GM10248 (cell line): Measurements from ENCODE around the gene PCDH9.

ENCODE experiments used
- CTCF ChIA-PET: fragments of 300-600 bp; sonication (Branson Sonifier 250); formaldehyde crosslinking; extraction: SDS; loops from one replicate; lab custom pipeline; 2021; ENCODE audit warnings: antibody characterized with exemption; lab: Yijun Ruan, JAX
- POLR2A ChIA-PET: fragments of 350-650 bp; sonication (Branson Sonifier 250); formaldehyde crosslinking; extraction: SDS; loops from one replicate; lab custom pipeline; 2020; ENCODE audit warnings: antibody characterized with exemption; lab: Yijun Ruan, JAX
- DNase-seq: peaks from one replicate; pipeline ENCODE4 v3.0.0; 2012; ENCODE audit errors: extremely low spot score
- TF ChIP-seq, protein P1 (sequence below): IDR thresholded peaks from 2 replicates; pipeline ENCODE4 v1.5.1; 2012; ENCODE audit warnings: mild to moderate bottlenecking, low read depth; ENCODE audit errors: extremely low read depth, missing control alignments, control extremely low read depth

Gene PCDH9

GRCh38 chr13:66358564-66358963 is 871.6 kb downstream of the PCDH9 start:
- CTCF ChIA-PET, result interaction anchor here (2.1 kb wide), 1 partner anchor 8 kb away, joined by 5 read pairs; no protein-coding TSS in a partner anchor
- no peak for DNase-seq
- TF ChIP-seq, protein P1, sequence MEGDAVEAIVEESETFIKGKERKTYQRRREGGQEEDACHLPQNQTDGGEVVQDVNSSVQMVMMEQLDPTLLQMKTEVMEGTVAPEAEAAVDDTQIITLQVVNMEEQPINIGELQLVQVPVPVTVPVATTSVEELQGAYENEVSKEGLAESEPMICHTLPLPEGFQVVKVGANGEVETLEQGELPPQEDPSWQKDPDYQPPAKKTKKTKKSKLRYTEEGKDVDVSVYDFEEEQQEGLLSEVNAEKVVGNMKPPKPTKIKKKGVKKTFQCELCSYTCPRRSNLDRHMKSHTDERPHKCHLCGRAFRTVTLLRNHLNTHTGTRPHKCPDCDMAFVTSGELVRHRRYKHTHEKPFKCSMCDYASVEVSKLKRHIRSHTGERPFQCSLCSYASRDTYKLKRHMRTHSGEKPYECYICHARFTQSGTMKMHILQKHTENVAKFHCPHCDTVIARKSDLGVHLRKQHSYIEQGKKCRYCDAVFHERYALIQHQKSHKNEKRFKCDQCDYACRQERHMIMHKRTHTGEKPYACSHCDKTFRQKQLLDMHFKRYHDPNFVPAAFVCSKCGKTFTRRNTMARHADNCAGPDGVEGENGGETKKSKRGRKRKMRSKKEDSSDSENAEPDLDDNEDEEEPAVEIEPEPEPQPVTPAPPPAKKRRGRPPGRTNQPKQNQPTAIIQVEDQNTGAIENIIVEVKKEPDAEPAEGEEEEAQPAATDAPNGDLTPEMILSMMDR, result no peak
- POLR2A ChIA-PET, result no interaction called here

- CTCF ChIA-PET, result interaction anchor here (1.2 kb wide), 1 partner anchor 35 kb away, joined by 3 read pairs; no protein-coding TSS in a partner anchor
Observed at GRCh38 chr13:66357463-66357862, 872.7 kb downstream of the PCDH9 start.

DNA sequence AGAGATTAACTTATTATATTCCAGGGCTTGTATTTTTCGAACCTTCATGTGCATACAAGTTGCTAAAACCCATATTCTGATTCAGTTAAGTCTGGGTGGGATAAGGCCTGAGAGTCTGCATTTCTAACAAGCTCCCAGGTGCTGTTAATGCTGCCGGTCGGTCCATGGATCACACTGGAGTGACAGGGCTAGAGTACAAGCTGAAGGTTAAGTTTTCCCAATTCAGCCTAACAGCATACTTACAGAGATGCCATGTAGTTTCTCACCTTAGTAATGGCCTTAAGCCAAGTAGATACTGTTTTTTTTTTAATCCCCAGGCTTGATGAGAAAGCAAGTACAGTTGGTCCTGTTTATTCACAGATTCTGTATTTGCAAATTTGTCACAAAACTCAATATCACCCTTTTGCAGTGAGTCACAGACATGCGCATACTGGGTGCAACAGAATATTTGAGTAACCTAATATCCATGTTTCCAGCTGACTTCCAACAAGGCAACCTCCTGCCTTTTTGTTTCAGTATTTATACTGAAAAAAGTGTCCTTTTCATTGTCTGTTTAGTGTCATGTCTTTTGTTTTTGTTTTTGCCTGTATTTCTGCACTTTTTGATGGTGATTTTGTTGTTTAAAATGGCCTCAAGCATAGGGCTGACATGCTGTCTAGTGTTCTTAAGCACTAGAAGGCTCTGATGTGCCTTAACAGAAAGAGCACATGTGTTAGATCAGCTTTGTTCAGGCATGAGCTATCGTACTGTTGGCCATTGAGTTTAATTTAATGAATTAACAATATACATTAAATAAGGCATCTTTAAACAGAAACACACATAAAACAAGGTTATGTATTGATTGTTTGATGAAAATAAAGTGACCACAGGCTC is 875.0 kb downstream of the PCDH9 start:
- TF ChIP-seq, protein P1, result no peak
- CTCF ChIA-PET, result no interaction called here
- DNase-seq, result no peak
- POLR2A ChIA-PET, result no interaction called here

More at GRCh38 chr13:66357463-66357862, 872.7 kb downstream of the PCDH9 start:
- TF ChIP-seq, protein P1, result no peak
- DNase-seq, result no peak
- POLR2A ChIA-PET, result no interaction called here

GRCh38 chr13:66353664-66354063 is 876.5 kb downstream of the PCDH9 start:
- ChIA-PET POLR2A (no interaction called here), CTCF (interaction anchor here (0.9 kb wide), 1 partner anchor 9 kb away, joined by 3 read pairs; no protein-coding TSS in a partner anchor)
- DNase-seq, result no peak
- TF ChIP-seq, protein P1, result no peak

DNA sequence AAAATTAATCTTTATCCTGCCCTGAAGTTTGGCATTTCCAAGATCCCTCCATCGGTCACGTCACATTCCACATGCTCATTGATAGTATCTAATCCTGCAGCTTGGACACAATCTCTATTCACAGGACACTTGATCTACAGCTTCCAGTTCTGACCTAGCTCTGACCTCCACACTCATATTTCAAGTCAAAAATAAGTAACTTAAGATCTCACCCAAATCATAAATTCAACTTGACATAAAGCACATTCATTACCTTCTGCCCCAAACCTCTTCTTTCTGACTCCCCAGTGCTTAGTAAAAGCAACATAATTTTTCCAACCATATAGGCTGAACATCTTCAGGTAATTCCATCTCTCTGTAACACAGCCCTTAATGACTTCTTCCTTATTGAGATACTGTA is 880.2 kb downstream of the PCDH9 start:
- ChIA-PET POLR2A (no interaction called here), CTCF (interaction anchor here (1.3 to 1.5 kb wide), 2 partner anchors 10 kb away, joined by 3 to 5 read pairs; no protein-coding TSS in a partner anchor)
- no peak for DNase-seq
- TF ChIP-seq, protein P1, result no peak

- no peak for DNase-seq
- ChIA-PET POLR2A (no interaction called here), CTCF (interaction anchor here (0.7 kb wide), 1 partner anchor 12 kb away, joined by 3 read pairs; no protein-coding TSS in a partner anchor)
- TF ChIP-seq, protein P1, result no peak
Observed at GRCh38 chr13:66348745-66349690, 881.1 kb downstream of the PCDH9 start.
